IMR-90 (cell line): ENCODE data around the gene TMPRSS13. TPM values are rescaled to one million over a fixed set of nuclear protein-coding genes. Genes with fewer than 3 reads are reported as not detected.

Experiments used
- ATAC-seq: fragments of 200-7000 bp; cut with Tn5 transposase; 2 replicates; pipeline ENCODE4 v1.9.1; 2020; ENCODE audit warnings: low read depth, mild to moderate bottlenecking, moderate library complexity
- BruUV-seq: library from RNA; stranded (reverse); fragments of 400-500 nt; replicated peaks from 2 replicates; lab custom pipeline; 2021; lab: Mats Ljungman, UMichigan
- CTCF ChIA-PET: fragments of 300-600 bp; formaldehyde crosslinking; extraction: SDS; loops from one replicate; lab custom pipeline; 2021; ENCODE audit warnings: antibody characterized with exemption; lab: Yijun Ruan, JAX
- POLR2A ChIA-PET: fragments of 300-600 bp; sonication (Branson Sonifier 250); formaldehyde crosslinking; loops from one replicate; lab custom pipeline; 2022; ENCODE audit warnings: antibody characterized with exemption; ENCODE audit not compliant: unreplicated experiment; lab: Charles Lee
- DNase-seq: peaks from one replicate; pipeline ENCODE4 v3.0.0; 2013
- H2AFZ ChIP-seq: replicated peaks from 2 replicates; pipeline ENCODE3; 2013; ENCODE audit warnings: low read length, mild to moderate bottlenecking; ENCODE audit not compliant: poor library complexity
- H2AK5ac ChIP-seq: 2 replicates; pipeline ENCODE4 v1.6.1; 2013; ENCODE audit warnings: low read depth, low read length, inconsistent platforms
- H2AK9ac ChIP-seq: replicated peaks from 2 replicates; pipeline ENCODE3; 2013; ENCODE audit warnings: mild to moderate bottlenecking, low read depth, low read length, moderate library complexity; ENCODE audit not compliant: poor library complexity
- H2BK120ac ChIP-seq: 2 replicates; pipeline ENCODE4 v1.6.1; 2013; ENCODE audit warnings: low read depth, low read length, inconsistent platforms
- H2BK15ac ChIP-seq: 3 replicates; pipeline ENCODE4 v1.6.1; 2013; ENCODE audit warnings: low read depth, low read length, inconsistent platforms
- H2BK20ac ChIP-seq: 2 replicates; pipeline ENCODE4 v1.6.1; 2013; ENCODE audit warnings: low read depth, mild to moderate bottlenecking, inconsistent platforms, low read length, moderate library complexity
- H2BK5ac ChIP-seq: 2 replicates; pipeline ENCODE4 v1.6.1; 2013; ENCODE audit warnings: mild to moderate bottlenecking, low read depth, low read length, inconsistent platforms; ENCODE audit not compliant: poor library complexity, severe bottlenecking
- H3K14ac ChIP-seq: replicated peaks from 2 replicates; pipeline ENCODE4 v1.6.1; 2013; ENCODE audit warnings: low read depth, low read length, inconsistent platforms
- H3K18ac ChIP-seq: 2 replicates; pipeline ENCODE4 v1.6.1; 2013; ENCODE audit warnings: low read depth, low read length, control low read depth
- H3K23ac ChIP-seq: 2 replicates; pipeline ENCODE4 v1.6.1; 2013; ENCODE audit warnings: low read depth, low read length, inconsistent platforms
- H3K27ac ChIP-seq: 2 replicates; pipeline ENCODE4 v1.5.1; 2013; ENCODE audit warnings: mild to moderate bottlenecking, control low read depth, low read length; ENCODE audit not compliant: insufficient read depth
- H3K27me3 ChIP-seq: 2 replicates; pipeline ENCODE4 v1.6.1; 2013; ENCODE audit warnings: low read length; ENCODE audit not compliant: control insufficient read depth, insufficient read depth
- H3K36me3 ChIP-seq: 2 replicates; pipeline ENCODE4 v1.6.1; 2013; ENCODE audit warnings: low read length, mixed read lengths; ENCODE audit not compliant: control insufficient read depth, insufficient read depth
- H3K4ac ChIP-seq: 2 replicates; pipeline ENCODE4 v1.6.1; 2013; ENCODE audit warnings: low read depth, low read length, inconsistent platforms
- H3K4me1 ChIP-seq: 2 replicates; pipeline ENCODE4 v1.6.1; 2013; ENCODE audit warnings: low read length, mixed read lengths; ENCODE audit not compliant: control insufficient read depth, insufficient read depth
- H3K4me2 ChIP-seq: 2 replicates; pipeline ENCODE4 v1.6.1; 2013; ENCODE audit warnings: low read depth, mild to moderate bottlenecking, control low read depth, low read length, moderate library complexity
- H3K4me3 ChIP-seq: 2 replicates; pipeline ENCODE4 v1.5.1; 2013; ENCODE audit warnings: low read depth, mild to moderate bottlenecking, control low read depth, low read length, moderate library complexity; ENCODE audit not compliant: insufficient read depth
- H3K56ac ChIP-seq: 2 replicates; pipeline ENCODE4 v1.6.1; 2013; ENCODE audit warnings: low read length, inconsistent platforms; ENCODE audit not compliant: insufficient read depth; ENCODE audit errors: extremely low read depth
- H3K79me1 ChIP-seq, 2 experiments: 2 replicates each; pipeline ENCODE4 v1.6.1; 2013; ENCODE audit warnings: low read length in 2 of 2, inconsistent platforms in 1 of 2, low read depth in 1 of 2
- H3K9ac ChIP-seq: 2 replicates; pipeline ENCODE4 v1.6.1; 2013; ENCODE audit warnings: low read depth, low read length, control low read depth
- H3K9me1 ChIP-seq: 2 replicates; pipeline ENCODE4 v1.6.1; 2013; ENCODE audit warnings: low read length, inconsistent platforms; ENCODE audit not compliant: insufficient read depth
- H3K9me3 ChIP-seq: 2 replicates; pipeline ENCODE4 v1.6.1; 2013; ENCODE audit warnings: low read length; ENCODE audit not compliant: control insufficient read depth, insufficient read depth
- H4K20me1 ChIP-seq: 2 replicates; pipeline ENCODE4 v1.6.1; 2013; ENCODE audit warnings: low read length, inconsistent platforms; ENCODE audit not compliant: insufficient read depth
- H4K5ac ChIP-seq: 2 replicates; pipeline ENCODE4 v1.6.1; 2013; ENCODE audit warnings: mild to moderate bottlenecking, low read depth, low read length, control low read depth
- H4K8ac ChIP-seq, 2 experiments: 2 replicates each; pipeline ENCODE4 v1.6.1; 2013; ENCODE audit warnings: low read depth in 2 of 2, low read length in 2 of 2, control low read depth in 1 of 2, inconsistent platforms in 1 of 2
- H4K91ac ChIP-seq: 2 replicates; pipeline ENCODE4 v1.6.1; 2013; ENCODE audit warnings: low read depth, low read length, inconsistent platforms; ENCODE audit not compliant: insufficient read depth
- BHLHE40 ChIP-seq: fragments of 150-350 bp; IDR thresholded peaks from 2 replicates; pipeline ENCODE4 v1.6.1; 2016; ENCODE audit warnings: mild to moderate bottlenecking, low read depth, low read length
- FOS ChIP-seq: fragments of 150-350 bp; IDR thresholded peaks from 2 replicates; pipeline ENCODE4 v1.6.1; 2016; ENCODE audit warnings: low read depth, low read length
- MXI1 ChIP-seq: IDR thresholded peaks from 2 replicates; pipeline ENCODE4 v1.6.1; 2012; ENCODE audit warnings: low read depth, mild to moderate bottlenecking, low read length, moderate library complexity, borderline replicate concordance
- NFE2L2 ChIP-seq: fragments of 150-350 bp; IDR thresholded peaks from 2 replicates; pipeline ENCODE4 v1.6.1; 2016; ENCODE audit warnings: low read depth, mild to moderate bottlenecking, low read length
- RCOR1 ChIP-seq: IDR thresholded peaks from 2 replicates; pipeline ENCODE4 v1.6.1; 2012; ENCODE audit warnings: mild to moderate bottlenecking, low read length, improper control_type of control experiment; ENCODE audit not compliant: insufficient replicate concordance
- RFX5 ChIP-seq: IDR thresholded peaks from 2 replicates; pipeline ENCODE4 v1.8.0; 2012; ENCODE audit warnings: low read depth, mild to moderate bottlenecking, low read length, moderate library complexity
- SMC3 ChIP-seq: fragments of 150-350 bp; IDR thresholded peaks from 2 replicates; pipeline ENCODE4 v1.6.1; 2016; ENCODE audit warnings: low read depth, mild to moderate bottlenecking, antibody characterized with exemption, low read length, moderate library complexity
- USF2 ChIP-seq: fragments of 150-350 bp; IDR thresholded peaks from 2 replicates; pipeline ENCODE4 v1.6.1; 2017; ENCODE audit warnings: mild to moderate bottlenecking, antibody characterized with exemption, low read length, low read depth
- WGBS, 2 experiments: methylation state at CpG; one replicate each; pipeline versions ENCODE4 v1.1.5 to v1.1.7; 2013; ENCODE audit warnings: missing lambda C conversion rate in 2 of 2; ENCODE audit not compliant: insufficient read length in 1 of 2; ENCODE audit errors: extremely low coverage in 2 of 2; 5-methylcytosine and 5-hydroxymethylcytosine counted together
- dilution Hi-C: fragments of 300-500 bp; cut with HindIII; formaldehyde crosslinking; loops from one replicate; pipeline ENCODE4 v1.14.3; 2018; ENCODE audit warnings: low sequenced_read_pairs; ENCODE audit not compliant: unreplicated experiment
- in situ Hi-C: fragments of 300-500 bp; cut with MboI; formaldehyde crosslinking; loops from 3 replicates; pipeline ENCODE4 v1.14.3; 2019; ENCODE audit warnings: low sequenced_read_pairs, inconsistent platforms, mixed read lengths
- intact Hi-C: fragments of 100-400 bp; cut with micrococcal nuclease; formaldehyde crosslinking; loops from 2 replicates; pipeline ENCODE4 v1.10.0; 2022
- polyA plus RNA-seq, 3 experiments: library from polyadenylated mRNA; depleted of rRNA; stranded (reverse); fragments of >200 nt; gene quantifications; 2 replicates each; pipeline ENCODE4 v1.2.3, GENCODE V29; 2012; ENCODE audit warnings: low replicate concordance in 1 of 3
- total RNA-seq: library from RNA; depleted of rRNA; stranded (reverse); fragments of >200 nt; gene quantifications from 2 replicates; pipeline ENCODE4 v1.2.3, GENCODE V29; 2012

TMPRSS13 gene
- total and polyA plus RNA-seq, 2 of the 4 experiments (the other 2 are of a cell fraction) = not detected

DNA sequence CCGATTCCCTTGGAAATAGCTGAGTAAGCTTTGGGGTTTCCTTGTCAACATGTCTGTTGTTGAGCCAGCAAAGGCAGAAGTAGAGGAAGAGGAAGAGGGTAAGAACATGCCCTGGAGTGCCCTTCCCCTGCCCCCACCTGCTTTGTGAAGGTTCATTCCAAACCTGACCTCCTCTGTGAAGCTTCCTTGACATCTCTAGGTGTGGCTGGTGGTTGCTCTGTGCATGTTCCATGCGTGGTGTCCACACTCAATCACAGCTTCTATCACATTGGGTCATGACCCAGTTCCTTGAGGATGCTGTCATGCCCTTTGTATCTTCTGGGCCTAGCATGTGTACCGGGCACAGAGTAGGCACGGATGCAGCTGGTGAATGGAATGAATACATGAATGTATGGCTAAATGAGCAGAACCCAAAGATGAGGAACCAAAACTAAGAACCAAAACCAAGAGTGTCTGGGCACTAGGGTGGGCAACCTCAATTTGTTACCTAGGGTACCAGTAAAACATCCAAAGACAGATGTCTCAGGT lies 29.0 kb downstream of the TMPRSS13 start:
- Histone ChIP-seq H4K91ac (no peak overlapping the region), H3K56ac (no peak overlapping the region), H2AK5ac (no peak overlapping the region), H3K18ac (no peak overlapping the region), H2AFZ (no peak overlapping the region), H4K5ac (no peak overlapping the region), H3K4me1 (no peaks in the 10 kb centered on the region), H3K23ac (no peak overlapping the region), H3K14ac (no peak overlapping the region), H3K27ac (no peak overlapping the region), H3K79me1 (no peaks in the 10 kb centered on the region), H2BK120ac (no peak overlapping the region), H2BK15ac (no peak overlapping the region), H2BK5ac (no peak overlapping the region), H2AK9ac (no peak overlapping the region), H3K4me3 (no peak overlapping the region), H3K9ac (no peak overlapping the region), H3K9me1 (no peaks in the 10 kb centered on the region), H4K20me1 (no peaks in the 10 kb centered on the region), H3K4me2 (no peak overlapping the region), H3K36me3 (no peaks in the 10 kb centered on the region), H4K8ac (no peak overlapping the region), H2BK20ac (no peak overlapping the region), H3K4ac (no peak overlapping the region), H3K9me3 (no peaks in the 10 kb centered on the region), H3K27me3 (peaks cover 2% of the 10 kb centered on the region; the same call in 1 of the 2 replicates)
- dilution Hi-C loops (no loop called here), in situ Hi-C loops (no loop called here), intact Hi-C loops (no loop called here)
- WGBS, 2 experiments = no CpG with 5 or more reads among the region's 4 CpGs
- ChIA-PET POLR2A (no interaction called here), CTCF (no interaction called here)
- no peak for TF ChIP-seq SMC3
- TF ChIP-seq NFE2L2 = no peak
- TF ChIP-seq MXI1 = no peak
- no peak for TF ChIP-seq RFX5
- no peak for TF ChIP-seq USF2
- TF ChIP-seq RCOR1 = no peak
- no peak for TF ChIP-seq BHLHE40
- no peak for TF ChIP-seq FOS
- ATAC-seq (no peak), DNase-seq (no peak)
- no TSS peak for BruUV-seq
